ENCODE measurements around the gene C16orf92. TPM values are rescaled to one million over a fixed set of nuclear protein-coding genes. Genes with fewer than 3 reads are reported as not detected.

C16orf92 gene
- total and polyA plus RNA-seq, 2 donors (not counting 3 experiments of a cell fraction or from before 2014, with no cell fraction given) = not detected

- intact Hi-C loops (cut with micrococcal nuclease) (no loop called here), dilution Hi-C loops (cut with MboI; ENCODE audit: extremely low pct_ligation_motif_present, low sequenced_read_pairs) (loop anchor here (10.0 kb wide), 1 partner anchor 188 kb away; the partner anchor contains the start of gene MAZ)
- Histone ChIP-seq H3K27ac (ENCODE audit: insufficient read depth, low read depth, low read length) (no peak overlapping the region), H3K9me1 (replicated peaks; ENCODE audit: control insufficient read depth, extremely low read depth, insufficient read depth, low read length) (no peaks in the 10 kb centered on the region), H3K4me1 (ENCODE audit: control insufficient read depth, extremely low read depth, insufficient read depth, low read length) (peaks cover 22% of the 10 kb centered on the region), H3K9ac (replicated peaks; ENCODE audit: extremely low read depth, insufficient read depth, low read length) (no peak overlapping the region), H3K4me3 (replicated peaks in 1 of 3; ENCODE audit: insufficient read depth in 1 of 3, low read depth in 1 of 3, low read length in 3 of 3) (no peak overlapping the region), H3K4me2 (ENCODE audit: insufficient read depth, low read length) (no peak overlapping the region), H3K9me3 (replicated peaks; ENCODE audit: control insufficient read depth, insufficient read depth, low read length) (no peaks in the 10 kb centered on the region), H2AFZ (ENCODE audit: low read depth, low read length) (no peak overlapping the region), H3K79me2 (ENCODE audit: control insufficient read depth, insufficient read depth, low read length) (peaks cover 7% of the 10 kb centered on the region), H3K27me3 (ENCODE audit: control insufficient read depth in 2 of 2, insufficient read depth in 2 of 2, low read length in 2 of 2) (no peaks in the 10 kb centered on the region), H4K20me1 (replicated peaks; ENCODE audit: control insufficient read depth, extremely low read depth, insufficient read depth, low read length) (no peaks in the 10 kb centered on the region), H3K36me3 (ENCODE audit: control insufficient read depth in 2 of 2, extremely low read depth in 1 of 2, insufficient read depth in 2 of 2, low read length in 2 of 2) (peaks cover 21 to 49% of the 10 kb centered on the region in 2 experiments)
- no peak for FAIRE-seq
- CTCF ChIA-PET = interaction anchor here (1.5 to 1.9 kb wide), 3 partner anchors 39 to 144 kb away, joined by 3 to 6 read pairs (median 5); partner anchors contain the start of gene TLCD3B
- DNase-seq (ENCODE audit: low read depth, low spot score) = no peak
- TF ChIP-seq GATA2 (IDR thresholded peaks at IDR 0.05; ENCODE audit: insufficient read depth, insufficient read length, low read depth, low read length) = no peak
- no peak for TF ChIP-seq FOS (IDR thresholded peaks at IDR 0.05; ENCODE audit: borderline replicate concordance, insufficient read depth, low read length)
- no peak for TF ChIP-seq POLR2AphosphoS5 (IDR thresholded peaks at IDR 0.05; ENCODE audit: insufficient read depth, low read depth, low read length)
- TF ChIP-seq MAX (IDR thresholded peaks at IDR 0.05; ENCODE audit: insufficient read depth, insufficient read length) = no peak
- no peak for TF ChIP-seq POLR2A (IDR thresholded peaks at IDR 0.05; ENCODE audit: low read depth, low read length)
- no peak for TF ChIP-seq MYC (IDR thresholded peaks at IDR 0.05; ENCODE audit: low read depth, low read length)
- no peak for TF ChIP-seq JUN (IDR thresholded peaks at IDR 0.05; ENCODE audit: borderline replicate concordance, insufficient read depth, insufficient read length, low read depth)
- no peak for TF ChIP-seq CTCF (IDR thresholded peaks at IDR 0.05; ENCODE audit: extremely low read depth in 1 of 2, insufficient read depth in 1 of 2, low read depth in 1 of 2, low read length in 2 of 2)
- no peak for TF ChIP-seq EZH2 (IDR thresholded peaks at IDR 0.05; ENCODE audit: borderline replicate concordance, low read depth, low read length, severe bottlenecking)
- POLR2A ChIA-PET = interaction anchor here (0.7 to 1.3 kb wide), 2 partner anchors 19 to 52 kb away, joined by 3 read pairs; partner anchors contain the start of gene TAOK2
- no TSS peak for BruUV-seq (replicated peaks)
Measured at GRCh38 chr16:29992344-29992967, 30.5 kb upstream of the C16orf92 start.

Measured in endothelial cell of umbilical vein (primary cell).